Liver (tissue), 3 donors: Measurements from ENCODE around the gene PTPN2.

Source experiments
- SP1 ChIP-seq: IDR thresholded peaks from 2 replicates; pipeline ENCODE4 v1.6.1; 2018; ENCODE audit warnings: antibody characterized with exemption, mild to moderate bottlenecking
- TF ChIP-seq, protein P1 (sequence below): fragments of 150-350 bp; IDR thresholded peaks from 2 replicates; pipeline ENCODE4 v1.5.1; 2017; ENCODE audit warnings: improper control_type of control experiment, low read depth, low read length; ENCODE audit not compliant: missing input control
- donor health status: healthy.
- donor health status: healthy.

DNA sequence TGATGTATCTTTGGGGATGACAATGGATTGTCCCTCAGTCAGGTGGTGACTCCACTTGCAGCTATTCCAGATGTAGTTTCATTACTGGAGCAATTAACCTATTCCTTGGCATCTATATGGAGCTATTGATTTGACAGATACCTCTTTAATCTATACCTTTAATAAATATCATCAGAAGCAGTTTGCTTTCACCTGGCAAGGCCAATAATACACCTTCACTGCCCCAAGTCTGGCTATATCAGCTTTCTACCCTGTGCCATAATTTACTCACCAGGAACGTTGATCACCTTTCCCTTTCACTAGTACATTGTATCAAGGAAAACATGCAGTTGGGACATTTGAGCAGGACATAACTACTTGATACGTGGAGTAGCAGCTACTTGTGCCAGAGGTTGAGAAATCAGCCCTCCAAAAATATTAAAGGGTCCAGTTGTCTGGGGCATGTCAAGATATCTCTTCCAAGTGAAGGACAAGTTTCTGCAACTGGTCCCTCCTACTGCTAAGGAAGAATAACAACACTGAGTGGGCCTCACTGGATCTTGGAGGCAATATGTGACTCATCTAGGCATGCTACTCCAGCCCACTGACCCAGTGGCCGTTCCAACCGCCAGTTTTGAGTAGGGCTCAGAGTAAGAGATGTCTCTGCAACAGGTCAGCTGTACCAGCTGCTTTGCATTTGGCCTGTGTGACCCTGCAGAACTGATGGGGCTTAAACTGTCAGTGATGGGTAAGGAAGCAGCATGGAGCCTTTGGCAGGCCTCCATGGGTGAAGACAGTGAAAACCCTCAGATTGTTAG lies 114.2 kb downstream of the PTPN2 start:
- TF ChIP-seq SP1, result no peak
- TF ChIP-seq, protein P1, sequence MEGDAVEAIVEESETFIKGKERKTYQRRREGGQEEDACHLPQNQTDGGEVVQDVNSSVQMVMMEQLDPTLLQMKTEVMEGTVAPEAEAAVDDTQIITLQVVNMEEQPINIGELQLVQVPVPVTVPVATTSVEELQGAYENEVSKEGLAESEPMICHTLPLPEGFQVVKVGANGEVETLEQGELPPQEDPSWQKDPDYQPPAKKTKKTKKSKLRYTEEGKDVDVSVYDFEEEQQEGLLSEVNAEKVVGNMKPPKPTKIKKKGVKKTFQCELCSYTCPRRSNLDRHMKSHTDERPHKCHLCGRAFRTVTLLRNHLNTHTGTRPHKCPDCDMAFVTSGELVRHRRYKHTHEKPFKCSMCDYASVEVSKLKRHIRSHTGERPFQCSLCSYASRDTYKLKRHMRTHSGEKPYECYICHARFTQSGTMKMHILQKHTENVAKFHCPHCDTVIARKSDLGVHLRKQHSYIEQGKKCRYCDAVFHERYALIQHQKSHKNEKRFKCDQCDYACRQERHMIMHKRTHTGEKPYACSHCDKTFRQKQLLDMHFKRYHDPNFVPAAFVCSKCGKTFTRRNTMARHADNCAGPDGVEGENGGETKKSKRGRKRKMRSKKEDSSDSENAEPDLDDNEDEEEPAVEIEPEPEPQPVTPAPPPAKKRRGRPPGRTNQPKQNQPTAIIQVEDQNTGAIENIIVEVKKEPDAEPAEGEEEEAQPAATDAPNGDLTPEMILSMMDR, result no peak
